ENCODE results near the gene SCAF4. TPM values are rescaled to one million over a fixed set of nuclear protein-coding genes. Genes with fewer than 3 reads are reported as not detected.

Gene SCAF4
- total and polyA plus RNA-seq, 2 donors (not counting 3 experiments of a cell fraction or from before 2014, with no cell fraction given): 12.2 to 41.2 TPM

DNA sequence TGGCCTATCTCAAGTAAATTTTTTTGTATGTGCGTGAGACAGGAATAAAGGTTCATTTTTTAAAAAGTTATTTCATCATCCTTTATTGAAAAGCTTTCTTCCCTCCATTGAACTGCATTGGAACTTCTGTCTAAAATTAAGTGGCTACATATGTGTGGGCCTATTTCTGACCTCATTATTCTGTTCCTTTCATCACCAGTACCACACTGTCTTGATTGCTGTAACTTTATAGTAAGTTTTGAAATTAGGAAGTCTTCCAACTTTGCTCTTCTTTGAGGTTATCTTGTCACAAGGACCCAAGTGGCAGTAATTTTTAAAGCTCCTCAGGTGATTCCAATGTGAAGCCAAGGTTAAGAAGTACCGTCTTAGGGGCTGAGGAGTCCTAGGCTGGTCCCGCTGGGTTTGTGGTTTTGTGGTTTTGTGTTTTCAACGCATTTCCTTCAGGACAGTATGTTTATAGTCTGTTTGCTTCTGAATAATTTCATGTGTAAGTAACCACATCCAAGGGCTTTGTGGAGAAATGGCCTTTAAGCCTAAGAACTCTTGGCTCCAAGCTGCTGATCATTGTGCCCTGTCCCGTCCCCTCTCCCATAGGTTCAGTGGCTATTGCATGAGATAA is 12.4 kb upstream of the SCAF4 start:
- Histone ChIP-seq H4K20me1 (replicated peaks; ENCODE audit: control insufficient read depth, extremely low read depth, insufficient read depth, low read length) (no peaks in the 10 kb centered on the region), H3K9me3 (replicated peaks; ENCODE audit: control insufficient read depth, insufficient read depth, low read length) (no peaks in the 10 kb centered on the region), H3K79me2 (ENCODE audit: control insufficient read depth, insufficient read depth, low read length) (no peaks in the 10 kb centered on the region), H3K9ac (replicated peaks; ENCODE audit: extremely low read depth, insufficient read depth, low read length) (no peak overlapping the region), H3K36me3 (ENCODE audit: control insufficient read depth in 2 of 2, extremely low read depth in 1 of 2, insufficient read depth in 2 of 2, low read length in 2 of 2) (no peaks in the 10 kb centered on the region), H3K27me3 (ENCODE audit: control insufficient read depth in 2 of 2, insufficient read depth in 2 of 2, low read length in 2 of 2) (no peaks in the 10 kb centered on the region), H3K4me3 (replicated peaks in 1 of 3; ENCODE audit: insufficient read depth in 1 of 3, low read depth in 1 of 3, low read length in 3 of 3) (no peak overlapping the region), H3K4me2 (ENCODE audit: insufficient read depth, low read length) (no peak overlapping the region), H2AFZ (ENCODE audit: low read depth, low read length) (no peak overlapping the region), H3K4me1 (ENCODE audit: control insufficient read depth, extremely low read depth, insufficient read depth, low read length) (no peaks in the 10 kb centered on the region), H3K27ac (ENCODE audit: insufficient read depth, low read depth, low read length) (no peak overlapping the region), H3K9me1 (replicated peaks; ENCODE audit: control insufficient read depth, extremely low read depth, insufficient read depth, low read length) (no peaks in the 10 kb centered on the region)
- FAIRE-seq: no peak
- BruUV-seq (replicated peaks): no TSS peak
- dilution Hi-C loops (cut with MboI; ENCODE audit: extremely low pct_ligation_motif_present, low sequenced_read_pairs) (no loop called here), intact Hi-C loops (cut with micrococcal nuclease) (no loop called here)
- POLR2A ChIA-PET: no interaction called here
- no peak for DNase-seq (ENCODE audit: low read depth, low spot score)
- TF ChIP-seq POLR2A (IDR thresholded peaks at IDR 0.05; ENCODE audit: low read depth, low read length): no peak
- no peak for TF ChIP-seq GATA2 (IDR thresholded peaks at IDR 0.05; ENCODE audit: insufficient read depth, insufficient read length, low read depth, low read length)
- no peak for TF ChIP-seq JUN (IDR thresholded peaks at IDR 0.05; ENCODE audit: borderline replicate concordance, insufficient read depth, insufficient read length, low read depth)
- no peak for TF ChIP-seq EZH2 (IDR thresholded peaks at IDR 0.05; ENCODE audit: borderline replicate concordance, low read depth, low read length, severe bottlenecking)
- no peak for TF ChIP-seq FOS (IDR thresholded peaks at IDR 0.05; ENCODE audit: borderline replicate concordance, insufficient read depth, low read length)
- TF ChIP-seq, protein P1, sequence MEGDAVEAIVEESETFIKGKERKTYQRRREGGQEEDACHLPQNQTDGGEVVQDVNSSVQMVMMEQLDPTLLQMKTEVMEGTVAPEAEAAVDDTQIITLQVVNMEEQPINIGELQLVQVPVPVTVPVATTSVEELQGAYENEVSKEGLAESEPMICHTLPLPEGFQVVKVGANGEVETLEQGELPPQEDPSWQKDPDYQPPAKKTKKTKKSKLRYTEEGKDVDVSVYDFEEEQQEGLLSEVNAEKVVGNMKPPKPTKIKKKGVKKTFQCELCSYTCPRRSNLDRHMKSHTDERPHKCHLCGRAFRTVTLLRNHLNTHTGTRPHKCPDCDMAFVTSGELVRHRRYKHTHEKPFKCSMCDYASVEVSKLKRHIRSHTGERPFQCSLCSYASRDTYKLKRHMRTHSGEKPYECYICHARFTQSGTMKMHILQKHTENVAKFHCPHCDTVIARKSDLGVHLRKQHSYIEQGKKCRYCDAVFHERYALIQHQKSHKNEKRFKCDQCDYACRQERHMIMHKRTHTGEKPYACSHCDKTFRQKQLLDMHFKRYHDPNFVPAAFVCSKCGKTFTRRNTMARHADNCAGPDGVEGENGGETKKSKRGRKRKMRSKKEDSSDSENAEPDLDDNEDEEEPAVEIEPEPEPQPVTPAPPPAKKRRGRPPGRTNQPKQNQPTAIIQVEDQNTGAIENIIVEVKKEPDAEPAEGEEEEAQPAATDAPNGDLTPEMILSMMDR (IDR thresholded peaks at IDR 0.05; ENCODE audit: extremely low read depth in 1 of 2, insufficient read depth in 1 of 2, low read depth in 1 of 2, low read length in 2 of 2): no peak
- TF ChIP-seq MYC (IDR thresholded peaks at IDR 0.05; ENCODE audit: low read depth, low read length): no peak
- no peak for TF ChIP-seq POLR2AphosphoS5 (IDR thresholded peaks at IDR 0.05; ENCODE audit: insufficient read depth, low read depth, low read length)
- TF ChIP-seq, protein P2, sequence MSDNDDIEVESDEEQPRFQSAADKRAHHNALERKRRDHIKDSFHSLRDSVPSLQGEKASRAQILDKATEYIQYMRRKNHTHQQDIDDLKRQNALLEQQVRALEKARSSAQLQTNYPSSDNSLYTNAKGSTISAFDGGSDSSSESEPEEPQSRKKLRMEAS (IDR thresholded peaks at IDR 0.05; ENCODE audit: insufficient read depth, insufficient read length): no peak
- CTCF ChIA-PET: interaction anchor here (1.5 kb wide), 1 partner anchor 42 kb away, joined by 3 read pairs; no protein-coding TSS in a partner anchor

All from endothelial cell of umbilical vein (primary cell).